ENCODE measurements around the gene ELP4.

GRCh38 chr11:31610544-31610943, 101.0 kb downstream of the ELP4 start:
- TF ChIP-seq CTCF (IDR thresholded peaks at IDR 0.05) (no peak), POLR2A (IDR thresholded peaks at IDR 0.05) (no peak)
